ENCODE results near the gene NFATC1. TPM values are rescaled to one million over a fixed set of nuclear protein-coding genes. Genes with fewer than 3 reads are reported as not detected.

The NFATC1 gene
- total and polyA plus RNA-seq, 2 donors (not counting 1 experiment from before 2014, with no cell fraction given), result 0.92 to 4.3 TPM

GRCh38 chr18:79449551-79450288 is 54.0 kb downstream of the NFATC1 start:
- Histone ChIP-seq H4K20me1 (ENCODE audit: control insufficient read depth, extremely low read depth, insufficient read depth, low read length) (no peaks in the 10 kb centered on the region), H3K9ac (ENCODE audit: insufficient read depth, low read length) (no peak overlapping the region), H3K4me2 (ENCODE audit: extremely low read depth, insufficient read depth, low read length) (no peak overlapping the region), H3K27ac (ENCODE audit: insufficient read depth, low read length) (no peak overlapping the region), H3K9me3 (ENCODE audit: control insufficient read depth, insufficient read depth, low read depth, low read length) (no peaks in the 10 kb centered on the region), H3K4me3 (replicated peaks in 1 of 4; ENCODE audit: control extremely low read depth in 1 of 4, insufficient read depth in 1 of 4, low read depth in 3 of 4, low read length in 4 of 4) (no peak overlapping the region), H3K27me3 (ENCODE audit: control insufficient read depth, insufficient read depth, low read length) (no peaks in the 10 kb centered on the region), H3K36me3 (ENCODE audit: control insufficient read depth, insufficient read depth, low read length) (no peaks in the 10 kb centered on the region), H3K4me1 (ENCODE audit: control insufficient read depth, extremely low read depth, insufficient read depth, low read length) (no peaks in the 10 kb centered on the region), H2AFZ (ENCODE audit: low read length) (no peak overlapping the region), H3K79me2 (ENCODE audit: control insufficient read depth, insufficient read depth, low read length) (no peaks in the 10 kb centered on the region)
- TF ChIP-seq, protein P1, sequence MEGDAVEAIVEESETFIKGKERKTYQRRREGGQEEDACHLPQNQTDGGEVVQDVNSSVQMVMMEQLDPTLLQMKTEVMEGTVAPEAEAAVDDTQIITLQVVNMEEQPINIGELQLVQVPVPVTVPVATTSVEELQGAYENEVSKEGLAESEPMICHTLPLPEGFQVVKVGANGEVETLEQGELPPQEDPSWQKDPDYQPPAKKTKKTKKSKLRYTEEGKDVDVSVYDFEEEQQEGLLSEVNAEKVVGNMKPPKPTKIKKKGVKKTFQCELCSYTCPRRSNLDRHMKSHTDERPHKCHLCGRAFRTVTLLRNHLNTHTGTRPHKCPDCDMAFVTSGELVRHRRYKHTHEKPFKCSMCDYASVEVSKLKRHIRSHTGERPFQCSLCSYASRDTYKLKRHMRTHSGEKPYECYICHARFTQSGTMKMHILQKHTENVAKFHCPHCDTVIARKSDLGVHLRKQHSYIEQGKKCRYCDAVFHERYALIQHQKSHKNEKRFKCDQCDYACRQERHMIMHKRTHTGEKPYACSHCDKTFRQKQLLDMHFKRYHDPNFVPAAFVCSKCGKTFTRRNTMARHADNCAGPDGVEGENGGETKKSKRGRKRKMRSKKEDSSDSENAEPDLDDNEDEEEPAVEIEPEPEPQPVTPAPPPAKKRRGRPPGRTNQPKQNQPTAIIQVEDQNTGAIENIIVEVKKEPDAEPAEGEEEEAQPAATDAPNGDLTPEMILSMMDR (conservative IDR thresholded peaks at IDR 0.05 in 1 of 2, IDR thresholded peaks at IDR 0.05 in 1 of 2; ENCODE audit: low read depth in 1 of 2, low read length in 2 of 2), result no peak
- TF ChIP-seq EZH2 (IDR thresholded peaks at IDR 0.05; ENCODE audit: low read length, missing control alignments), result no peak
- DNase-seq (ENCODE audit: low read depth in 2 of 2), result no peak

DNA sequence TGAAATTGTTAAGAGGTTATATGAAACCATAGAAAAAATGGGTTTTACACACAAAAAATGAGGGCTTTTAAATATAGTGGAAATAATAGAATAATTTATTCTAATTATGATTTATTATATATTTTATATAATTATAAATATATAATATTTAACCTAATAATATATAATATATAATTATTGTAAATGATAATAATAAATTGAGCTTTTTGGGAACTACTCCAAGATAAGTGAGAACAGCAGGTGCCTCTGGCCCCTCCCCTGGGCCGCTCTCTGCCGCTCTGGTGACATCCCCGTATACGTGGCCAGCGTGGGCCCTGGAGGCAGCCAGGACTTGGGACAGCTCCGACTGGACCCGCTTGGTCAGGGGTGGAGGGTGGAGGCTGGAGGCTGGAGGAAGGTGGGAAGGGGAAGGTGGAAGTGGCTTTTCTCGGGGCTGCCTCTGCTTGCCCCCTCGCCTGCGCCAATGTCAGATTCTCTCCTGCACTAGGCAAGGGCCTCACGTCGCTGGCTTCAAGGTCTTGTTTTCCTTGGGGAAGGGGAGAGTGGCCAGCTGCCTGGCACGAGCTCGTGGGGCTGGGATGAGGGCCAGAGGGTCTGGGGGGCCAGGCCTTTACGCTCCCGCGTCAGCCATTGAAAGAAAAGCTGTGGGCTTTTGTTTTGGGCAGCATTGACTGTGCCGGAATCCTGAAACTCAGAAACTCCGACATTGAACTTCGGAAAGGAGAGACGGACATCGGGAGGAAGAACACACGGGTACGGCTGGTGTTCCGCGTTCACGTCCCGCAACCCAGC is 54.8 kb downstream of the NFATC1 start:
- Histone ChIP-seq H3K36me3 (ENCODE audit: control insufficient read depth, insufficient read depth, low read length) (no peaks in the 10 kb centered on the region), H3K79me2 (ENCODE audit: control insufficient read depth, insufficient read depth, low read length) (no peaks in the 10 kb centered on the region), H3K9me3 (ENCODE audit: control insufficient read depth, insufficient read depth, low read depth, low read length) (no peaks in the 10 kb centered on the region), H2AFZ (ENCODE audit: low read length) (no peak overlapping the region), H3K9ac (ENCODE audit: insufficient read depth, low read length) (no peak overlapping the region), H3K27me3 (ENCODE audit: control insufficient read depth, insufficient read depth, low read length) (no peaks in the 10 kb centered on the region), H3K4me3 (replicated peaks in 1 of 4; ENCODE audit: control extremely low read depth in 1 of 4, insufficient read depth in 1 of 4, low read depth in 3 of 4, low read length in 4 of 4) (no peak overlapping the region), H3K4me2 (ENCODE audit: extremely low read depth, insufficient read depth, low read length) (no peak overlapping the region), H4K20me1 (ENCODE audit: control insufficient read depth, extremely low read depth, insufficient read depth, low read length) (no peaks in the 10 kb centered on the region), H3K27ac (ENCODE audit: insufficient read depth, low read length) (no peak overlapping the region), H3K4me1 (ENCODE audit: control insufficient read depth, extremely low read depth, insufficient read depth, low read length) (no peaks in the 10 kb centered on the region)
- no peak for TF ChIP-seq EZH2 (IDR thresholded peaks at IDR 0.05; ENCODE audit: low read length, missing control alignments)
- TF ChIP-seq, protein P1 (conservative IDR thresholded peaks at IDR 0.05 in 1 of 2, IDR thresholded peaks at IDR 0.05 in 1 of 2; ENCODE audit: low read depth in 1 of 2, low read length in 2 of 2), result no peak
- DNase-seq (ENCODE audit: low read depth in 2 of 2), result no peak
